Measurements from ENCODE around the gene STIL. TPM values are rescaled to one million over a fixed set of nuclear protein-coding genes. Genes with fewer than 3 reads are reported as not detected.

STIL gene
- total RNA-seq, 1 donor from 2014 or later = 25.8 TPM

DNA sequence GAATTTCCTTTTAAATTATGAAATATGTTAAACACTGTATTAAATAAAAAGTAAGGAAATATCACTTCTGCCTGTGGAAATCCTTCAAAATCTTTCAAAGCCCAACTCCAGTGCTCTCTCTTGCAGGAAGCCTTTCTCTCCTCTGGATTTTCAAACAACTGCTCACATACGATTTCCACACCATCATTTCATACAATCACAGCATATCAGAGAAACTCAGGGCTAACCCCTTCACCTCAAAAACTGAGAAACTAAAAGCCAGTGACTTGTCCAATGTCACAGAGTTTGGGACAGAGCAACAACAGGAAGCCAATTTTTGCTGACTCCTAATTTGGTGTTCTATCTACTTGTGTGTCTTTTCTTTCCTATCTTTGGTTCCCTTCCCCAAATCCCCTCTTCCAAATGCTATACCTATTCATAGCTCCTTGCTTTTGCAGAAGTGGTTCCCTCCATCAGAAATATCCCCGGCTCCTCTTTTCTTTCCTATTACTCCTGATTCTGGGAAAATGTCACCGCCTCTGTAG, 69.5 kb downstream of the STIL start:
- Mint-ChIP-seq H3K27me3 (ENCODE audit: insufficient read depth) (peaks cover 16% of the 10 kb centered on the region), H3K9me3 (no peaks in the 10 kb centered on the region), H3K36me3 (ENCODE audit: low read depth) (peaks cover 4% of the 10 kb centered on the region), H3K4me3 (no peak overlapping the region), H3K4me1 (ENCODE audit: low read depth) (peaks cover 2% of the 10 kb centered on the region), H3K27ac (no peak overlapping the region)
- intact Hi-C loops (cut with micrococcal nuclease) = no loop called here
- no peak for DNase-seq (ENCODE audit: low spot score)

DNA sequence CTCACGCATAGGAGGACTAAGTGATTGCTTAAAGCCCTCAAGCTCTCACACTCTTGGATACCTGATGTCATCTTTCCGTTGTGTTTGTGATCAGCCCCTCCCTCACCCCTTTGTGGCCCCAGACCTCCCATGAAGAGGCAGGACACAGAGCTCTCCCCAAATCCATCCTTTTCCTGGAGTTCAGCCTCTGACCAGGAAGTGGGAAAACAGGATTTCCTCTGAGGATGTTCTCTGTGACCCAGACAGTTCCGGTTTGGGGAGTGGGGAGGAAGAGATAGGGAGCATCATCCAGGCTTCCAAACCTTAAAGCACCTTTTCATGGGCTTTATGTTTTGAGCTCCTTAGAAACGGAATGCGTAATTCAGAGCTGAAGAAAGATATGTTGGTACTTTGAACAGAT, 70.0 kb downstream of the STIL start:
- intact Hi-C loops (cut with micrococcal nuclease) = no loop called here
- Mint-ChIP-seq H3K4me3 (no peak overlapping the region), H3K27ac (no peak overlapping the region)

DNA sequence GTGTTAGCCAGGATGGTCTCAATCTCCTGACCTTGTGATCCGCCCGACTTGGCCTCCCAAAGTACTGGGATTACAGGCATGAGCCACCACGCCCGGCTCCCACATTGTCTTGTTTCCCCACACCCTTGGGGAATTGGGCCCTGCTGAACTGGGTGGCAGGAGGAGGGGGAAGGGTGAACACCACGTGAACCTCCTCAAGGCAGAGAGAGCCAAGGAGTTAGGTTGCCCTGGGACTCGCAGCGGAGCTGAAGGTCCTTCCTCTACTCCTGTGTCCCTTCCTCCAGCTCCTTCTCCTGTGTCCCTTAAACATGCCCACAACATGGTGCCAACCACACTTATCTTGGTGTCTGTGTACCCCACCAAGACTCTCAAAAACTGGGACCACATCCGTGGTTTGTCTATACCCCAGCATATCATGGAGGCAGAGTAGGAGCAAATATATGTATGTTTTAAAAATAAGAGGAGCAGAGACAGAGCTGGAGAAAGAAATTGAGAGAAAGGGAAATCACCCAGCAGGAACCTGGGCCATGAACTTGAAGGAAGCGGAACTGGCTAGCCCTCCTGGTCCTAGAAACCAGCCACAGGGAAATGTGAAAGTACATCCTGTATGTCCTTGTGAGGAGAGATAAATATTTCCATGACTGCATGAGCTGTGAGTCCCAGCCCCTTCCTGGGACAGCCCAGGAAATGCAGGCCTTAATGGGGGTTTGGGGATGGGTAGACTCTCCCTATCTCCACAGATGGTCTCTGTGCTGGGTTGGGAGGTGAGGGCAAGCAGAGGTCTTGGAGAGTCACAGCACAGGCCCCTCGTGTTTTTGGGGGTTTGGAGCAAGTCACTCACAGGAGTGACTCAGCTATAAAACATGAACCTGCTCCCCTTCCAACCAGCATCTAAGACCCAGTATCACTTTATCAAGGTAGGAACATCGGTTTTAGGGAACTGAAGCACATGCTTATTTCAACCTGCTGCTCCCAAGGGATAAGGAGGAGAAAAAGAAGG, 72.5 kb downstream of the STIL start:
- peaks cover 8% of the 10 kb centered on the region for H3K4me1 Mint-ChIP-seq (ENCODE audit: low read depth)
- H3K4me3 Mint-ChIP-seq = no peak overlapping the region
- intact Hi-C loops (cut with micrococcal nuclease) = no loop called here
- no peak for DNase-seq (ENCODE audit: low spot score)
- H3K27ac Mint-ChIP-seq = no peak overlapping the region
- H3K36me3 Mint-ChIP-seq (ENCODE audit: low read depth) = no peaks in the 10 kb centered on the region
- peaks cover 31% of the 10 kb centered on the region for H3K27me3 Mint-ChIP-seq (ENCODE audit: insufficient read depth)
- H3K9me3 Mint-ChIP-seq = no peaks in the 10 kb centered on the region

More for the DNA sequence above, 70.0 kb downstream of the STIL start:
- Mint-ChIP-seq H3K9me3 (no peaks in the 10 kb centered on the region), H3K4me1 (ENCODE audit: low read depth) (peaks cover 7% of the 10 kb centered on the region), H3K36me3 (ENCODE audit: low read depth) (peaks cover 2% of the 10 kb centered on the region), H3K27me3 (ENCODE audit: insufficient read depth) (peaks cover 18% of the 10 kb centered on the region)
- no peak for DNase-seq (ENCODE audit: low spot score)

DNA sequence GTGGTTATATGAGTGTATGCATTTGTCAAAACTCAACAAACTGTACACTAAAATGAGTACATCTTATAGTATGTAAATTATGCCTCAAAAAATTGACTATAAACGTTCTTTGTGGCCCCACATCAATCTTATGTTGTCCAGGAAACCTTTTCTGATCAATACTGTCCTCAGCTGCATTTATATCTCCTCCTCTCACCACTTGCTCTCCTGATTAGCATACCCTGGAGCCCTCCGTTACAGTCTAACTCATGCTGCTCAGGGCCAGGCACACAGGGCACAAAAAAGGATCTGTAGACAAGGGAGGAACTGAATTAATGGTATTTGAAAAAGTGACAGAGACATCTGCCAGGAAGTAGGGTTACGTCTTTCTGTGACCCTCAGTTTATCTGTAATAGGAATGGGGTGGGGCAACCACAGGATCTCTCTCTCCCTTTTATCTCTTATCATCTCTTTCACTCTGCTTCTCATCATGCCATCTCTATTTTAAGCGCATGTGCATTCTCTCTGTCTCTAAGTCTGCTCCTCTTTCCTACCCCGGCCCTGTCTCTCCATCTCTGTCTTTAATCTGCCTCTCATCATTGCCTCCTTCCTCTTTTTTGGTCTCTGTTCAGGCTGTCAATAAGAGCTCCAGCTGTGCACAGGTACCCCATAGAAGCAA, 74.9 kb downstream of the STIL start:
- Mint-ChIP-seq H3K36me3 (ENCODE audit: low read depth) (no peaks in the 10 kb centered on the region), H3K4me3 (no peak overlapping the region), H3K27me3 (ENCODE audit: insufficient read depth) (peaks cover 41% of the 10 kb centered on the region), H3K27ac (no peak overlapping the region), H3K4me1 (ENCODE audit: low read depth) (peaks cover 8% of the 10 kb centered on the region), H3K9me3 (no peaks in the 10 kb centered on the region)
- intact Hi-C loops (cut with micrococcal nuclease) = no loop called here
- DNase-seq (ENCODE audit: low spot score) = no peak

DNA sequence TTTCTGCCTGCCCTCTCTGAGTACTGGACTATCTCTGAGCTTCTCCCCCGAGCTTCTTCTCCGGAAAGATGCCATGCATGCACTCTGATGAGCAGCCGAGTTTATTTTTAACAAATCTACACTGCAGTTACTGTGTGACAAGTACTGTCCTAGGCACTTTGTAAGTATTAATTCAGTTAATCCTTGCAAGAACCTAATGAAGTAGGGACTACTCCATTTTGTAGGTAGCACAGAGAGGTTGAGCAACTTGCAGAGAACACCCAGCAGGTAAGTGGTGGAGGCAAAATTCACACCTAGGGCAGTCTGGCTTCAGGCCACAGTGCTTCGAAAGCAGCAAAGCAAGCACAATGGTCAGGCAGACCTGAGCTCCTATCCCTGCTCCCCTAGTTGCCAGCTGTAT, 78.1 kb downstream of the STIL start:
- intact Hi-C loops (cut with micrococcal nuclease) = no loop called here
- no peak for DNase-seq (ENCODE audit: low spot score)
- Mint-ChIP-seq H3K36me3 (ENCODE audit: low read depth) (peaks cover 3% of the 10 kb centered on the region), H3K9me3 (no peaks in the 10 kb centered on the region), H3K27ac (no peak overlapping the region), H3K4me1 (ENCODE audit: low read depth) (peaks cover 22% of the 10 kb centered on the region), H3K4me3 (no peak overlapping the region), H3K27me3 (ENCODE audit: insufficient read depth) (peaks cover 63% of the 10 kb centered on the region)

DNA sequence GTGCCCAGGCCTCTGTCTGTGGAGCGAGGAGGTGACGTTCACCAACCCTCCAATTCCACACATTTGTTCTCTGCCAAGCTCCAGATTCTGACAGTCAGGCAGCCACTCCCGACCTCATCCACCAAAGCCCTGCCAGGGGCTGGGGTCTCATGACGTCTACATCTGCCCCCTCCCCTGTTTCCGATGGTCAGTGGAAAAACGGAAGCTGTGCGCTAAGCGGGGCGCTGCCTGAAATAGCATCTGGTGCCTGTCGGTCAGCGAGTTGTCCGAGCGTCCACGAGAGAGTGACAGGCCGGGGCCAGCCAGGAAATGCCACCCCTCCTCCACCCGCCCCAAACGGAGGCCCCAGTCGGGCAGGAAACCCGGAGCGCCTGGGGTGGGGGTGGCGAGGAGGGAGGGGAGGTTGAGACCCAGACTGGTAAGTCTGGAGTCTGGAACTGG, 78.7 kb downstream of the STIL start:
- no peak for DNase-seq (ENCODE audit: low spot score)
- no peaks in the 10 kb centered on the region for H3K9me3 Mint-ChIP-seq
- no peak overlapping the region for H3K4me3 Mint-ChIP-seq
- intact Hi-C loops (cut with micrococcal nuclease) = no loop called here
- H3K4me1 Mint-ChIP-seq (ENCODE audit: low read depth) = peaks cover 22% of the 10 kb centered on the region
- peaks cover 67% of the 10 kb centered on the region for H3K27me3 Mint-ChIP-seq (ENCODE audit: insufficient read depth)
- H3K27ac Mint-ChIP-seq = no peak overlapping the region
- H3K36me3 Mint-ChIP-seq (ENCODE audit: low read depth) = peaks cover 3% of the 10 kb centered on the region

DNA sequence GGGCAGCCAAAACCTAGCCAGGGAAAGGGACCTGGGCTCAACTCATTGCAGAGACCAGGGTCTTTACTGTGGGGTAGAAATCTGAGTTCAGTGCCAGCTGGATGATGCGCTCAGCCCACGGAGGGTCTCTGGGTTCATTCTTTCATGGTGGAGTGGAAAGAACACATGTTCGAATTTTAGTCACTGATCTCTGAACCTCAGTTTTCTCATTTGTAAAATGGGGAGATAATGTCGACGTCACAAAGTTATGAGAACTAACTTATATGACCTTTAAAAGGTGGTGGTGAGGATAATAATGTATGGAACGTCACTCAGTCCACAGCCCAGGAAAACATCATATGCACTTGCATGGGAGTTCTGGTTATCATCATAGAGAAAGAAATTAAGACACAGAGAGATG, 80.8 kb downstream of the STIL start:
- Mint-ChIP-seq H3K27me3 (ENCODE audit: insufficient read depth) (peaks cover 82% of the 10 kb centered on the region), H3K9me3 (no peaks in the 10 kb centered on the region), H3K27ac (no peak overlapping the region), H3K4me3 (no peak overlapping the region), H3K4me1 (ENCODE audit: low read depth) (peaks cover 14% of the 10 kb centered on the region), H3K36me3 (ENCODE audit: low read depth) (peaks cover 3% of the 10 kb centered on the region)
- intact Hi-C loops (cut with micrococcal nuclease) = loop anchor here (5.0 kb wide), 2 partner anchors 479 to 494 kb away; no protein-coding TSS in a partner anchor
- DNase-seq (ENCODE audit: low spot score) = no peak

DNA sequence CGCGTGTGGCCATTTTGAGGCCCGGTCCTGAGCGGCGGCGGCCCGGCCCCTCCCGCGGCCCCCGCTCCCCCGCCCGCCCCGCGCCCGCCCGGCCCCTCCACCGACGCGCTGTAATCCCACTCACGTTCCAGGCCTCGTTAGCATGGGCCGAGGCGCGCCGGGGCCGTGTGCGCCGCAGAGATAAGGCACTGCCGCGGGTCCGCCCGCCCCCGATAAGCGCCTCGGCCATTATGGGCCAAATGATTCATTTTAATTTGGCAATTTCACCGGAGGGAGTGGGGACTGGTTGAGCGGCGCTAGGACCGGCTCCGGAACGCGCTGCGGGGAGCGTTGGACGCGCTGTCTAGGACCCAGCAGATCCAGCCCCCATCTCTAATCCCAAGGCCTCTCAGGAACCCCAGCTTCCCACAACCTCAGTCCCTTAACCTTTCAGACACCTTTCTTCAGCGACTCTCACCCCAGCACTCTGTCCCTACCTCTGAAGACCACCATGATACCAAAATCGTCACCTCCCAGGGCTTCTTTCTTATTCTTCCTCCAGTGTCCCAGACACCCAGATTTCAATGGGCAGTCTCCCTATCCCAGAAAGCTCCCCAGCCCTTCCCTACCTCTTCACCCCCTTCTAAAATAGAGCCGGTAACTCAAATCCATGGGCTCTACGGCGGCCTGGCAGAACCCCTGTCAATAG, 81.6 kb downstream of the STIL start, which contains the start of gene TAL1:
Gene TAL1 (minus strand): TSS at position 39 of the 688 bp plus-strand sequence. CDS start 6,337 bp downstream, outside the sequence.
- intact Hi-C loops (cut with micrococcal nuclease) = loop anchor here (5.0 kb wide), 2 partner anchors 480 to 495 kb away; no protein-coding TSS in a partner anchor
- Mint-ChIP-seq H3K4me3 (peak within 1 kb of the TSS; percentile 73), H3K36me3 (ENCODE audit: low read depth) (peaks cover 3% of the 10 kb centered on the region), H3K9me3 (no peaks in the 10 kb centered on the region), H3K27ac (peak within 1 kb of the TSS; percentile 86), H3K4me1 (ENCODE audit: low read depth) (peaks cover 14% of the 10 kb centered on the region), H3K27me3 (ENCODE audit: insufficient read depth) (peaks cover 85% of the 10 kb centered on the region)
- no peak for DNase-seq (ENCODE audit: low spot score)

DNA sequence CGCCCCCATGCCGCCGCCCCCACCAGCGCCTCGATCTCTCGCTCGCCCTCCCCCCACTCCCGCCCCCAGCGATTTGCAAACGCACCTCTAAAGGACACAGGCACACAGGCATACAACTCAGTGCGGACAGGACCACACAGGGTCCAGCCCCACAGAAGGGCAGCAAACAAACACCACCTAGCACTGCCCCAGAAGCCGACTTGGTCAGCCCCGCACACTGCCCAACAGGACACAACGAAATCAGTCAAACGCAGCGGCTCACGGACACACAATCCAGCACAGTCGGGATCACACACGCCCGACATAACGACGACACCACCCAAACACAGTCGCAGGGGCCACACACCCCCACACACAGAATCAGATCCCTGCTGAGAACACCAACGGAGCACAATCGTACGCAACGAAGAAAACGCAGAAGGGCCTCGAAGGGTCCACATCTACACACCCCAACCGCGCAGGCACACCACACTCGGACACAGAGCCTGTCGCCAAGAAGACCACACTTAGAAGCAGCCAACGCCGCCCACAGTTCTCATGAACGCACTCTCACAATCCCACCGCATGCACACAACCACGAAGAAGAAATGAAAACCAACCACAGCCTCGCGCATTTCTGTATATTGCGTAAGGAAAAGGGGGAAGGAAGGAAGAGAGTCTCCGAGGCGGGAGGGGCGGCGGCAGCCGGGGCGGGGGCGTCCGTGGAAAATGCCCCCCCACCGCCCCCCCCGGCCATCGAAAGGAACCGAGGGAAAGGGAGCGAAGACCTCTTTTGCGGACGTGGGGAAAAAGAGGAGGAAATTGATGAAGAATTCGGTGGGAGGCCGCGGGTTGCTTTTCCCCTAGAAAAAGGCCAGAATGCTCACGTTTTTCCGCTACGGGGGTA, 82.4 kb downstream of the STIL start:
- no peak for DNase-seq (ENCODE audit: low spot score)
- peaks cover 14% of the 10 kb centered on the region for H3K4me1 Mint-ChIP-seq (ENCODE audit: low read depth)
- no peaks in the 10 kb centered on the region for H3K9me3 Mint-ChIP-seq
- intact Hi-C loops (cut with micrococcal nuclease) = loop anchor here (5.0 kb wide), 2 partner anchors 481 to 496 kb away; no protein-coding TSS in a partner anchor
- H3K36me3 Mint-ChIP-seq (ENCODE audit: low read depth) = peaks cover 3% of the 10 kb centered on the region
- H3K27ac Mint-ChIP-seq = peak overlapping the region; percentile 86
- H3K27me3 Mint-ChIP-seq (ENCODE audit: insufficient read depth) = peaks cover 87% of the 10 kb centered on the region
- peak overlapping the region; percentile 73 for H3K4me3 Mint-ChIP-seq

DNA sequence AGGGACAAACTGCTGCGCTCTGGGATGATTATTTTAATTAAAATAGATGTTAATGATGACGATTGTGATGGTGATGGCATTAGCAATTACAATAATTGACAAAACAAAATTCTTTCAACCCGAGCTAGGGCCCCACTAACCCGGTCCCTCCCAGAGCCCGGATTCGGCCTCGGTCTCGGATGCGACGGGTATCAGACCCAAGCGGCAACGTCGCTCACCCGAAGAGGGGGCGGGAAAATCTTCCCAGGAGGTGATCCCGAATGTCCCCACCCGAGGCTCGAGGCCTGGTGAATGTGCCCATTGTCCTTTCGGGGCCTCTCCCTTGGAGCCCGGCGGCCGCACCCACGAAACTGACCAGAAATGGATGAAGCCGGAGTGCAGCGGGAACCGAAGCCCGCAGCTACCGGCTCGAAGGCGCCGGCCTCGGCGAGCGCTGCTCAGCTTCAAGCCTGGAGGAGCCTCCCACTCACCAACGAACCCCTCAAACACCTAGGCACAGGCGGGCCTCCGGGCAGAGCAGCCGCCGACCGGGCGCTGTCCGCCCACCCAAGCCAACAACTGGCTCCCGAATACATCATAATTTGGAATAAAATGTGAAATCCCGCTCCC, 83.2 kb downstream of the STIL start:
- DNase-seq (ENCODE audit: low spot score) = no peak
- Mint-ChIP-seq H3K27ac (peak overlapping the region; percentile 40), H3K27me3 (ENCODE audit: insufficient read depth) (peaks cover 88% of the 10 kb centered on the region), H3K9me3 (no peaks in the 10 kb centered on the region), H3K4me3 (no peak overlapping the region), H3K4me1 (ENCODE audit: low read depth) (peaks cover 20% of the 10 kb centered on the region), H3K36me3 (ENCODE audit: low read depth) (peaks cover 3% of the 10 kb centered on the region)
- intact Hi-C loops (cut with micrococcal nuclease) = loop anchor here (1.0 to 5.0 kb wide), 3 partner anchors 214 to 497 kb away; no protein-coding TSS in a partner anchor

DNA sequence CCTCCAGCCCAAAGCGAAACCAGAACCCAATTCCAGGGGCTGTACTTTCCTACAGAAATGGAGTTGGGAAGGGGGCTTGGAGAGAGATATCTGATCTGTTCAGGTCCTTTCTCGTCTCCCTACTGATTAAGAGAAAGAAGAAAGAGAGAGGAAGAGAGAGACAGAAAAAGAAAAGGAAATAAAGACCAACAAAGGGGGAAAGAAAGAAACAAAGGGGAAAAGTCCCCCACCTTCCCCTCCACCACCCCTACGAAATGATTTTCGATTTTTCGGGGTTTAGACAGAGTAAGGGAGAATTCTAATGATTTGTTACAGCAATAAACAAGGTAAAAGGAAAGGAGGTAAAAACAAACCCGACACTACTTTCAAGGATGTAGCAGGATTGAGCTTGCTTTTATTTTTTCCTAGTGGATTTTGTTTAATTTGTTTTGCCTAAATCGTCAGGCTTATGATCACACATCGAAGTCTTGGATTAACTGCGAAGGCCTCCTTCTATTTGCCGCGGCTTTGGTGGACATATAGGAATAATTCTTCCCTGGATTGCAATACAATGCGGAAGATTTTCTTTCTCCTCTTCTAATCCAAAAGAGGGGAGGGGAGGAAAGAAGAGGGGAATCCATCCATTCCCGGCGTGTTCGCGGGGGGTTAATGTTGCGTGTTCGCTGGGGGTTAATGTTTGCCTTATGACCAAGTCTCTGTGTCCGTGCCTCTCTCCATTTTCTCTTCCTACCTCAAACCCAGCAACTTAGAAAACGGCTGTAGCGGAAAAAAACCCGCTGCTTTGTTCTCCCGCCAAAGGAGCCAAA, 83.9 kb downstream of the STIL start:
- no peak overlapping the region for H3K4me3 Mint-ChIP-seq
- no peak for DNase-seq (ENCODE audit: low spot score)
- intact Hi-C loops (cut with micrococcal nuclease) = loop anchor here (1.0 to 5.0 kb wide), 5 partner anchors 207 to 738 kb away; no protein-coding TSS in a partner anchor

More for the DNA sequence above, 83.9 kb downstream of the STIL start:
- Mint-ChIP-seq H3K27ac (peak overlapping the region; percentile 61), H3K9me3 (no peaks in the 10 kb centered on the region), H3K4me1 (ENCODE audit: low read depth) (peaks cover 20% of the 10 kb centered on the region), H3K27me3 (ENCODE audit: insufficient read depth) (peaks cover 87% of the 10 kb centered on the region), H3K36me3 (ENCODE audit: low read depth) (peaks cover 3% of the 10 kb centered on the region)
